RCC 7860 (cell line): ENCODE results near the gene YY1.
"Not testable (repeated sequence)": the region's sequence is repeated elsewhere in the genome, so short reads cannot be mapped to it uniquely, and the experiment has no call there.

Experiments
- DNase-seq: peaks from one replicate; pipeline ENCODE4 v3.0.0-alpha.2; 2015; ENCODE audit warnings: low spot score
- FAIRE-seq: peaks from 2 replicates; lab custom pipeline; 2012; peaks lifted over from hg19 to GRCh38; lab: Jason Lieb, UNC

YY1 gene

DNA sequence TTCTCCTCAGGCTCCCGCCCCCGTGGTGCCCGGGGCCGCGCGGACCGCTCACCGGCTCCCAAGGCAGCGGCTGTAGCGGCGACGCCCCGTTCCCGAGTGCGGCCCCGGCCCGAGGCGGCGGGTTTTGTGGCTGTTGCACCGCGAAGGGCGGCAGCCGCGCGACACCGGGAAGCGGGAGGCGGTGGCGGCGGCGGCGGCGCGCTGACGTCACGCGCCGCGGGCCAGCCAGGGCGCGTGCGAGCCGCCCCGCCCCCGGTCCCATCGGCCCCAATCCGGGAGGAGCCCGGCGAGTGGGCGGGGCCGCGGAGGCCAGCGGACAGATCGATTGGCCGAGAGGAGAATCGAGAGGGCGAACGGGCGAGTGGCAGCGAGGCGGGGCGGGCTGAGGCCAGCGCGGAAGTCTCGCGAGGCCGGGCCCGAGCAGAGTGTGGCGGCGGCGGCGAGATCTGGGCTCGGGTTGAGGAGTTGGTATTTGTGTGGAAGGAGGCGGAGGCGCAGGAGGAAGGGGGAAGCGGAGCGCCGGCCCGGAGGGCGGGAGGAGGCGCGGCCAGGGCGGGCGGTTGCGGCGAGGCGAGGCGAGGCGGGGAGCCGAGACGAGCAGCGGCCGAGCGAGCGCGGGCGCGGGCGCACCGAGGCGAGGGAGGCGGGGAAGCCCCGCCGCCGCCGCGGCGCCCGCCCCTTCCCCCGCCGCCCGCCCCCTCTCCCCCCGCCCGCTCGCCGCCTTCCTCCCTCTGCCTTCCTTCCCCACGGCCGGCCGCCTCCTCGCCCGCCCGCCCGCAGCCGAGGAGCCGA is at the start of gene YY1:
TSS of gene YY1 (plus strand) at position 726 of the 792 bp plus-strand sequence. CDS start 101 bp downstream, outside the sequence.
- FAIRE-seq, result no peak
- peak; percentile 86 for DNase-seq

DNA sequence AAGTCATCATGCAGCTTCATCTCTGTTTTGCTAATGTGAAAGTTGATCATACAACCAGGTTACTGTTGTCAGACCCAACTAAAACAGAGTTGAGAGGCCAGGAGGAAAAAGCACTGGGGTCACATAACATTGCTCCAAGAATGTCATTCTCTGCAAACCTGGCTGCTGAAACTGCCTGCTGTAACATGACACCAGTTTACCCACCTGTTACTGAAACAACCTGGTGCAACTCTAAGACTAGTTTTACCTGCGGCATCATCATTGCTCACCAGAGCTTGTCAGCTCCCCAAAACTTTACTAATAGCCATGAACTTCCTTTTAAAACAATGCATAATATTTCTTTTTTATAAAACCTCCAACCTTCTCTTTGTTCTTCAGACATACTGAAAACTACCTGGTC is 48.8 kb upstream of the YY1 start:
- no peak for FAIRE-seq
- DNase-seq, result no peak

DNA sequence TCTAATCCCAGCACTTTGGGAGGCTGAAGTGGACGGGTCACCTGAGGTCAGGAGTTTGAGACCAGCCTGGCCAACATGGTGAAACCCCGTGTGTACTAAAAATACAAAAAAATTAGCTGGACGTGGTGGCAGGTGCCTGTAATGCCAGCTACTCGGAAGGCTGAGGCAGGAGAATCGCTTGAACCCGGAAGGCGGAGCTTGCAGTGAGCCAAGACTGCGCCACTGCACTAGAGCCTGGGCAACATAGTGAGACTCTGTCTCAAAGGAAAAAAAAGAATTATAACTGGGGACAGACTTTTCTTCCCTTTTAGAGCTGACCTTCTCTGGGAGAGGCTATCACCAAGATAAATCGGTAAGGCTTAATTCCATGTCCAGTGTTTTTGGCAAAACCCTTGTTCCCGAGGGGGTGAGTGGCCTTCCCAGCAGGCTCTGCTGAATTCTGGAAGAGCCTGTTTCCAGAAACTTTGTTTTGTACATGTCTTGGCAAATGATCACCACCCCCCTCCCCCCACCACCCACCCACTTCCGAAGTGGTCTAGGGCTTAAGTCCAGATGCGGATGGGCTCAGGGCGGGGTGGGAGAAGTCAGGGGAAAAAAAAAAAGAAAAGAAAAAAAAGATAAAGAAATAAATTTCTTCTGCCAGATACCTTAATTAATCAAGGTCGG is 47.2 kb upstream of the YY1 start:
- DNase-seq, result no peak
- no peak for FAIRE-seq

DNA sequence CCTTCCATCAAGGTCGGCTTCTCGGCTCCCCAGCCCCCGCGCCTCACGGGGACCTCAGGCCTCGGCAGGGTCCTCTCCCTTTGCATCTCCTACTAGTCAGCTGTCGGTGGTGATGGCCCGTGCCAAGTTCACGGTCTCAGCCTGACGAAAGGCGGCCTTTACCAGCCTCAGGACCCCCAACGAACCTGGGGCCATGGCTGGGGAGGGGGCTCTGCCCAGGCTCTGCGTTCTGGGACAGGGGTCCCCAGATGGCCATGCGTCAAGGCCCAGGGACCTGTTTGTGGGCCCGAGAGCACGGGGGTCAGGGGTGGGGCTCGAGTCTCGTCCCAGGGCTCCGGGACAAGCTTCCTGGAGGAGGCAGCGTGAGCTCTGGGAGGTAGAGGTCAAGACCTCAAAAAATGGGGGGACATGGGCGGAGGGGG is 46.7 kb upstream of the YY1 start:
- FAIRE-seq (no peak), DNase-seq (no peak)

DNA sequence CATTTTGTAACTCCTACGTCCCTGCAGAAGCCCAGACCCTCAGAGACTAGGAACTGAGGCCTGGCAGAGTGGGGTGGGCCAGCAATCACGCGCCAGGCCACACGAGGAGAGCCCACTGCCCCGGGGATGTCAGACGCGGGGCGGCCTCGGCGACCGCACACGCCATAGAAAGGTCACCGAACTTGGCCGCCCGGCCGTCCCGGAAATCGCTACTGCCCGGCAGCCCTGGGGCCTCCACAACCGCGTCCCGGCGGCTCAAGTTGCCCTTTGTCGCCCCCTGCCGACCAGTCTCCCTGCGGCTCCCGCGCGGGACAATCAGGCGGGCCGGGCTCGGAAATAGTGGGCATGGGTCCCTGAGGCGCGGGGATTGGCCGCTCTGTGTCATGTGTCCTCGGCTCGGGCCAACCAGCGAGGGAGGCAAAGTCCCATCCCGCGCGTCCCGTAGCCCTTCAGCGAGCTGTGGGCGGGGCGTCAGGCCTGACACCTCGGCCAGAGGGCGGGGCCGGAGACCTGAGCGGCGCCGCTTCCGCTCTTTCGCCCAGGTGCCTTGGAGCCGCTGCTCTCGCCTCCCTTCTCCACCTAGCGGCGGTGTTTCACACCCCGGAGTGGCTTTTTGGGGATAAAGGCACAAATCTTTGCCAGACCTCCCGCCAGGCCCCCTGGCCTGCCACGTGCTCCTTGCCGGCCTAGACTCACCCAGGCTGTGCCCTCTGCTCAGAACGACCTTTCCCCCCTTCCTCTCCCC is 46.1 kb upstream of the YY1 start:
- FAIRE-seq (peak; percentile 46), DNase-seq (peak; percentile 87)

DNA sequence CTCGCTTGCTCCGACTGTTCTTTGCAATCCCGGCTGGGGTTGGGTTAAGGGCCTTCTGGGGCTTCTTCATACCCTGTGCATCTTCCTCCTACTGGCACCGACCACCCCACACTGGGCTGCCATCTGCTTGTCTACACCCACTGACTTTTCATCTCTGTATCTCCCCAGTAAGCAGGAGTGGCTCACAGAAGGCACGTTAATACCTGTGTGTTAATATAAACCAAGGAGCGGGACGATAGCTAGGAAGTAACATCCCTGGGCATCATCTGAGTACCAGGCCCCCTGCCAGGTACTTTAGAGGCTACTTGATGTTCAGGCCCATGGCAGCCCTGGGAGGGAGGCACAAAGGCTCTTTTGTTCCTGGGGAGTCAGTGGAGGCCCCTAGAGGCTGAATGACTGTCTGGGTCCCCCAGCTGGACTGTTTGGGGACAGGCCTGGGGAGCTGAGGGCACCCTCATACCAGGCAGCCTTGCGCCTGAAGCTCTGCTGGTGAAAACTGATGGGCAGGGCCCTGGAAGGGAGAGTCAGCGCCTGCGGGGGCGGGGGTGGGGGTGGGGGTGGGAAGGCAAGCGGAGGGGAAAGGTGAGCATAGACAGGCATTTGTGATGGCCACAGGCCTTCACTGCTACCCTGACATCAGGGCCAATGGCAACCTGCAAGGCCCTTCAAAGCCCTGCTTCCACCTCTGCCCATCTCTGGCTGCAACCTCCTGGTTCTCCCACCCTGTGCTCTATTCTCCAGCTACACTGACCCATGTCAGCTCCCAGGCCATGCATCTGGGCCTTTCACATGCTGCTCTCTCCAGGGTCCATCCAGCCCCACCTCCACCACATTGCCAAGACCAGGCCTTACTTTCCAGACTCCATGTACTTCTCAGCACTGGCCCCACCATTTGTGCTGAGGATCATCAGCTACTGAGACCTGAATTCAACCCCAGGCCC is 45.3 kb upstream of the YY1 start:
- FAIRE-seq (no peak), DNase-seq (no peak)

DNA sequence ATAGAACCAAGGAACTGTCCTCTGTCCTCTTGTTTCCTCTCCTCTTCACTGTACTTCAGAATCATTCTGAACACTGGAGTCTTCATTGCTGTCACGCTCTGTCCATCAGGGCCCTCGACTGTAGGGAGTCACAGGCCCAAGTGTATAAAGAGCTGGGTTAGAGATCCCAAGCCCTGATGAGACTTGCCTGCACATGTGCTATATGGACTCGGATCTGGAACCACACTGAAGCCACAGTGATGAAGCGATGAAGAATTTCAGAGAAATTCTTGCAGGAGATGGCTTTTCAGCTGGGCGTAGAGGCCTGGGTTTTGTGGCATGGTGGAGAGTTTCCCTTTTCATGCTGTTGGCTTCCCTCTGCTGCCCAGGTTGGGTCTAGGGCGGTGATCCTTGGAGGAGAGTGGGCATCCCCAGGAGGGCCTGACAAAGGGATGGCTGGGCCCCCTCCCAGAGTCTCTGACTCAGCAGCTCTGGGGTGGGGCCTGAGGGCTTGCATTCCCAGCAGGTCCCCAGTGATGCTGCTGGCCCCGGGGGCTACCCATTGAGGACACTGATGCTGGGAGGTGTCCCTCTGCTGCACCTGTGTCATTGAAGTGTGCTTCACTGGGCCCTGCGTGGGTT is 39.6 kb upstream of the YY1 start:
- DNase-seq (no peak), FAIRE-seq (no peak)

DNA sequence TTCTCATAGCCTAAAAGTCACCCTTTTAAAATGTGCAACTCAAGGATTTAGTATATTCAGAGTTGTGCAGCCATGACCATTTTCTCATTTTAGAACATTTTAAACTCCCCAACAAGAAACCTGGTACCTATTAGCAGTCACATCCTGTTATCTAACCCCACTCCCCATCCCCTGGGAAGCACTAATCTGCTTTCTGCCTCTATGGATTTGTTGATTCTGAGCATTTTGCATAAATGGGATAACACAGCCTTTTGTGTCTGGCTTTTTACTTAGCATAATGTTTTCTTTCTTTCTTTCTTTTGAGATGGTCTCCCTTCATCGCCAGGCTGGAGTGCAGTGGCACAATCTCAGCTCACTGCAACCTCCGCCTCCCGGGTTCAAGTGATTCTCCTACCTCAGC is 38.6 kb upstream of the YY1 start:
- no peak for DNase-seq
- FAIRE-seq, result no peak

DNA sequence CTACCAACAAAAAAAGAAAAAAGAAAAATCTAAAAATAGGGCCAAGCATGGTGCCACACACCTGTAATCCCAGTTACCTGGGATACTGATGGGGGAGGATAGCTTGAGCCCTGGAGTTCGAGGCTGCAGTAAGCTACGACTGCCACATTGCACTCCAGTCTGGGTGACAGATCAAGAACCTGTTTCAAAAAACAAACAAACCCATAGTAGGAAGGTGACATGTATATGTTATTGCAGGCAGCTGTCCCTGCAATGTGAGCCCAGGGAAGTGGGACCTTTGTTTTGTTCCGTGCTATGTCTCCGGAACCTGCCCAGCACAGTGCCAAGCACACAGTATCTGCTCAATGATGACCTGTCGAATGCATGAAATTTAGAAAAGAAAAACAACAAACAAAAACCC is 37.2 kb upstream of the YY1 start:
- DNase-seq, result no peak
- FAIRE-seq, result no peak

DNA sequence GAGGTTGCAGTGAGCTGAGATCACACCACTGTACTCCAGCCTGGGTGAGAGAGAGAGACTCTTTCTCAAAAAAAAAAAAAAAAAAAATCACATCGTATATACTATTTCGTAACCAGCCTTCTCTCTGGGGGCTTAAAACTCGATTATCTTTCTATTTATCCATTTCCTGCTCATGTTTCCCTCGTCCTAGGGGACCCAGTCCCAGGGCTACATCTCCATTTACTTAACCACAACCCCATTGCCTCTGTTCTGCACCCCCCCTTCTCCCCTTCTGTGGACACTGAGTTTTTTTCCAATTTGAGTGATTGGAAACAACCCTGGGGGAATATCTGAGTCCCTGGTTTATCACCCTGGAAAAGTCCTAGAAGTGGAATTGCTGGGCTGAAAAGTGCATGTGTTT is 36.2 kb upstream of the YY1 start:
- DNase-seq (no peak), FAIRE-seq (no peak)

DNA sequence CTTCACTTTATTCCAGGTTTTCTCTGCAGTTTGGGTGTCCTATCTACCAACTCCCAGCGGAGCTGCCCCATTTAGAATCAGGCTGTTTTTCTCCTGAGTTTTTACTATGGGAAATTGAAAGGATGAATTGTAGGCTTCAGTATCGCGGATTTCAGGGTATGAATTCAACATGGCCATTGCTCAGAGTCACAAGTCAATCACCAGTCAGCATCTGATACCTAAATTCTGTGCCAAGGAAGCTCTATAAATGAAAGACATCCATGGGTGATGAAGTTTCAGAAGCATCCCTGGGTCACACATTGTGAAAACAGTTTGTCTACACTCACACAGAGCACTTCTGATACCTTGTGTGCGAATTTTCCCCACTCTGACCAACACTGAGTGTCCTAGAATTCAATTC is 35.8 kb upstream of the YY1 start:
- FAIRE-seq (no peak), DNase-seq (no peak)

DNA sequence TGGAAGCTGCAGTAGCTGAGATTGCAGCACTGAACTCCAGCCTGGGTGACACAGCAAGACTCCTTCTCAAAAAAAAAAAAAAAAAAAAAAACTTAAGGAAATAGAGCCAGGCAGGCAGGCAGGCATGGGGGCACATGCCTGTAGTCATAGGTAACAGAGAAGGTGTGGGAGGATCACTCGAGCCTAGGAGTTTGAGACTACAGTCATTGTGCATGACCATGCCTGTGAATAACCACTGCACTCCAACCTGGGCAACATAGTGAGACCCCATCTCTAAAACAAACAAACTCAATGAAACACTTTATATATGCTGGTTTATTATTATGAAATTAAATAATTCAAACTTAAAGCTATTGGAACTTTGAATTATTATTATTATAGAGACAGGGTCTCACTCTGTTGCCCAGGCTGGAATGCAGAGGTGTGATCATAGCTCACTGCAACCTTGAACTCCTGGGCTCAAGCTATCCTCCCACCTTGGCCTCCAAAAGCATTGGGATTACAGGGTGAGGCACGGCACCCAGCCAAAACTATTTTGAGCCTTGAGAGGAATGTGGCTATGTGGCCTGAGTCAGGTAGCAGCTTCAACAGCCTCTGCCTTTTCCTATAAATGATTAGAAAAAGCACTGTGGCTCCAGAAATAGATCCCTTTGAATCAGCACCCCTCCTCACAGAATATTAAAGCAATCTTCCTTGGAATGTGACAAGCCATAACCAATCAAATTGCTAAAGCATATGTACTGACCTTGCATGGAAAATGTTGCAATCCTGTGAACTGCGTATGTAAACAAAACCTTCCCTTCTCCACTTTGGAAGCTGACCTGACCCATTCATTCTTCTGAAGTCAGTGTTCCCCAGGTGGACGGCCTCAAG is 34.7 kb upstream of the YY1 start:
- no peak for DNase-seq
- FAIRE-seq, result no peak

DNA sequence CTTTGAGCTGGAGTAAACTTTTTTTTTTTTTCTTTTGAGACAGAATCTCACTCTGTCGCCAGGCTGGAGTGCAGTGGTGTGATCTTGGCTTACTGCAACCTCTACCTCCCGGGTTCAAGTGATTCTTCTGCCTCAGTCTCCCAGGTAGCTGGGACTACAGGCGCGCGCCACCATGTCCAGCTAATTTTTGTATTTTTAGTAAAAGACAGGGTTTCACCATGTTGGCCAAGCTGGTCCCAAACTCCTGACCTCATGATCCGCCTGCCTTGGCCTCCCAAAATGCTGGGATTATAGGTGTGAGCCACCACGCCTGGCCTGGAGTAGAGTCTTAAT is 34.1 kb upstream of the YY1 start:
- not testable (repeated sequence) for FAIRE-seq, DNase-seq

DNA sequence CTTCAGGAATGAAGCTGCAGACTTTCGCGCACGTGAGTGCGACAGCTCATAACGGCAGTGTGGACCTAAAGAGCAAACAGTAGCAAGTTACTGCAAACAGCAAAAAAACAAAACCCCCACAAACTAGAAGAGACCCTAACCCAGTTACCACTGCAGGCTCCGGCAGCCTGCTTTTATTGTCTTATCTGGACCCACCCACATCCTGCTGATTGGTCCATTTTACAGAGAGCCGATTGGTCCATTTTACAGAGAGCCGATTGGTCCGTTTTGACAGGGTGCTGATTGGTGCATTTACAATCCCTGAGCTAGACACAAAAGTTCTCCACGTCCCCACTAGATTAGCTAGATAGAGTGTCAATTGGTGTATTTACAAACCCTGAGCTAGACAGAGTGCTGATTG is 31.4 kb upstream of the YY1 start:
- FAIRE-seq, DNase-seq: not testable (repeated sequence)

DNA sequence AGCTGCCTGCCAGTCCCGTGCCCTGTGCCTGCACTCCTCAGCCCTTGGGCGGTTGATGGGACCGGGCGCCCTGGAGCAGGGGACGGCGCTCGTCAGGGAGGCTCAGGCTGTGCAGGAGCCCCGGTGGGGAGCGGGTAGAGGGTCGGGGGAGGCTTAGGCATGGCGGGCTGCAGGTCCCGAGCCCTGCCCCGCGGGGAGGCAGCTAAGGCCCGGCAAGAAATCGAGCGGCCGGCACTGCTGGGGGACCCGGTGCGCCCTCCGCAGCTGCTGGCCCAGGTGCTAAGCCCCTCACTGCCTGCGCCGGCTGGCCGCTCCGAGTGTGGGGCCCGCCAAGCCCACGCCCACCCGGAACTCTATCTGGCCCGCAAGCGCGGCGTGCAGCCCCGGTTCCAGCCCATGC is 30.8 kb upstream of the YY1 start:
- FAIRE-seq, result not testable (repeated sequence)

DNA sequence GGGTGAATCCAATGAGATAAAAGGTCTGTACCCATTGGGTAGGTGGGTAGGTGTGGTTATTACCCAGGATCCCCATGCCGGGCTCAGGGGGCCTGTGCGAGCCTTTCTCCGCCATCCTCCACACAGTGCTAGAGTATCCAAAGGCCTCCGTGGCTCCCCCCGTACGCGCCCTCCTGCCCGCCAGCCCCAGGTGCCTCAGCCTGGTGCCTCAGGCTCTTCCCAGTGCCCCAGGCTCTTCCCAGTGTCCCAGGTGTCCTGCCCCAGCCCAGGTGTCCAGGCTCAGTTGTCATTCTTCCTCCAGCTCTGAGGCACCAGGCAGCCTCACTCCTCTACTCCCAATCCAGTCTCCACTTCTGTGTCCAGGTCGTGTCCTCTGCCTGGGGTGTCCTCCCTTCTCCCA is 27.6 kb upstream of the YY1 start:
- DNase-seq, result no peak
- no peak for FAIRE-seq

More for the DNA sequence above, 30.8 kb upstream of the YY1 start:
- DNase-seq, result not testable (repeated sequence)

DNA sequence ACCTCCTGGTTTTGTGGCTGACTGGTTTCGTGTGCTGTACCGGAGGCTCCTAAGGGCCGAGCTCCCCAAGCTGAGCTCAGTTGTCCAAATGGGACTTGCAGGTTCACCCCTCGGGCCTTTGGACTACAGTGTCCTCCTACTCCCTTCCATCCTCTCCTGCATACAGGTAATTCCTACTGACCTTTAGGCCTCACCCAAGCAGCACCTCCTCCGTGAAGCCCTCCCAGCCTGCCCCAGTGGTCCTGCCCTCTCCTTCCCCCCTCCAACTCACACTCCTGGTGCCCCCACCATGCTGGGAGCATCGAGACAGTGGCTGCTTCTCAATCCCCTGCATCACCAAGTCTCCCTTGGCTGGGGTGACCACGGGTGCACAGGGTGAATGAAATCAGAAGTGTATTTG is 27.1 kb upstream of the YY1 start:
- DNase-seq (no peak), FAIRE-seq (no peak)

DNA sequence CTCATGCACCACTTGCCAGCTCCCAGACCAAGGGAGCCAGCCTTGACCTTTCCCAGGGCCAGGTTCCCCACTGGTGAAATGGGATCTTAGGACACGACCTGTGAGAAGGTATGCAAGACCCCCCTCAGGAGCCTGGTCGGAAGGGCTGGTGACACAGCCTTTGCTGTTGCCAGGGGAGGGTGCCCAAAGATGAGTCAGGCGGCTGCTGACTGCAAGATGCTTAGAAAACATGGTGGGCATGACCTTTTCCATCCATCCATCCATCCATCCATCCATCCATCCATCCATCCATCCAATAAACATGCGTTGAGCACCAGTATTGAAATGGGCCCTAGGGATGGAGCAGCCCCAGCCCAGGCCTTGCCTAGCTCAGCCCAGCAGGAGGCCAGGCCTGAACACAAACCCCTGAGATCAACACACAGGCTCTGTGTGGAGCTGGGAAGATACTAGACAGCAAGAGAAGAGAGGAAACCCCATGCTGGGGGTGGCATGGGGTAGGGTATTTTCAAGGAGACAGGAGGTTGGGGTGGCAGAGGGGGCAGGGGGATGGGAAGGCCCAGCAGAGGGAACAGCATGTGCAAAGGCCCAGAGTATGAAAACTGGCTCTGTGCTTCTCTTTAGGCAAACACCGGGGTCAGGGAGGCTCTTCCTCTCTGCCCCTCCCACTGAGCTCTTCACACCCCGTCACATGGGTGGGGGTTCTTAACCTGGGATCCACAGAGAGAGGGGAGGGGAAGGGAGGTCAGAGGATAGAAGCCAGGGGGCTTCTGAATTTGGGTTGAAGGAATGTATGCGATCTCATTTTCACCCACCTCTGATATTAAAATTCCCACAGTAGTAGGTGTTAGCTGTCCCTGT is 26.2 kb upstream of the YY1 start:
- FAIRE-seq (no peak), DNase-seq (no peak)
